Retinal pigment epithelial cell (primary cell): ENCODE results near the gene GRIK5.

Experiments used
- DNase-seq: peaks from one replicate; pipeline ENCODE4 v3.0.0-alpha.2; 2010; ENCODE audit warnings: low read depth
- H3K4me3 ChIP-seq: 2 replicates; pipeline ENCODE4 v1.5.1; 2011; ENCODE audit warnings: mild to moderate bottlenecking, low read length, control low read depth, moderate library complexity
- CTCF ChIP-seq: conservative IDR thresholded peaks from 2 replicates; pipeline ENCODE4 v1.5.1; 2011; ENCODE audit warnings: low read depth, low read length, control low read depth, inconsistent platforms

The GRIK5 gene

DNA sequence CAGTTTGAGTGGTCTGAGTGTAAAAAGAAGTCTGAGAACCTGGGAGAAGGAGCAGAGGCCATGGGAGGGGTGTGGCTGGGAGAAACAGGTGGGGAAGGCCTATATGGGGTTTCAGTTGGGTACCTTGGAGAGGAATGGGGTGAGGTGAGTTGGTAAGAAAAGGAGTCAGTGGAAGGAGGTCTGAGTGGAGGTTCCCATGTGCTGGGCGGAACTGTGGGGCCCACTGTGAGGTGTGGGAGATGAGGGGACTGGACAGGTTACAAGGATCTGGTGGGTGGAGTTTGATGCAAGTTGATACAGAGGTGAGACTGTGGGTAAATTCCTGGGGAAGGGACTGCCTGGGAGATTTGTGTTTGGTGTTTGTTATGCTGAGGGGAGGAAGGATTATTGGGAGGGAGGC is 8.1 kb upstream of the GRIK5 start:
- no peak for DNase-seq
- no peak for TF ChIP-seq CTCF
- H3K4me3 ChIP-seq = peak overlapping the region; percentile 67

- no peak for TF ChIP-seq CTCF
- H3K4me3 ChIP-seq = peak overlapping the region; percentile 67
- no peak for DNase-seq
Observed at GRCh38 chr19:42076380-42076944, 6.5 kb upstream of the GRIK5 start.

- DNase-seq = peak; percentile 99
- TF ChIP-seq CTCF = no peak
- peak within 1 kb of the TSS; percentile 79 for H3K4me3 ChIP-seq
Observed at GRCh38 chr19:42075616-42076379, 5.8 kb upstream of the GRIK5 start, which contains the start of gene ZNF574. TSS of gene ZNF574 (plus strand) at chr19:42076166. CDS start at chr19:42078607, 2,441 bp downstream.

DNA sequence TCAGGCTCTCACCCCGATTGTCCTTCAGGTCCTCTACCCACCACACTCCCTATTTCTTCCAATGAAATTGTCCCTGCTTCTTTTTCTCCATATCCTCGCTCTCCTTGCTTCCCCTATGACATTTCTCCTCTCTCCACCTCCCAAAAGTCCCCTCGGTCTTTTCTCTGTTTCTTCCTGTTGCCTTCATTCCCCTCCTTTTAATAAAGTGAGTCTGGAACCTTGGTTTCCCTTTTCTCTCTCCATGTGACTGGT is 5.3 kb upstream of the GRIK5 start:
- DNase-seq = no peak
- no peak for TF ChIP-seq CTCF
- peak overlapping the region; percentile 79 for H3K4me3 ChIP-seq

GRCh38 chr19:42074513-42075363 is 4.7 kb upstream of the GRIK5 start:
- no peak for TF ChIP-seq CTCF
- H3K4me3 ChIP-seq = peak overlapping the region; percentile 79
- DNase-seq = no peak

DNA sequence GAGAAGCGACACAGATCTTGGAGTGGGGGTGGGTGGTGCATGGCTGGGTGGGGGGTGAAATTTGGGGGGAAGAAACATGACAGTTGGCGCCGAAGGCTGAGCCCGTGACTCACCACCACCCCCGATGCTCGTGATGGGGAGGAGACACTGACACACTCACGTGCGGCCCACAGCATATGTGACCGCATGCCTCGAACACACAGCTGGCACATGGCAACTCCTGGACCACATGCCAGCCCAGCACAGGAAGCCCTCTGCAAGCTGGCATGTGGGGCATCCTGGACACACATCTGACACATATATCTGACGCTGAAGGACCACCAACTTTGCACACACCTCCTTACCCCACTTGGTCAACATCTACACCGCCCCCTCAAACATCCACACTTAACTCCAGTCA is 1.2 kb upstream of the GRIK5 start:
- no peak overlapping the region for H3K4me3 ChIP-seq
- no peak for DNase-seq
- no peak for TF ChIP-seq CTCF
